OCI-LY7 (cell line): Measurements from ENCODE around the gene INAVA. TPM values are rescaled to one million over a fixed set of nuclear protein-coding genes. Genes with fewer than 3 reads are reported as not detected.
"Not testable (repeated sequence)": the region's sequence is repeated elsewhere in the genome, so short reads cannot be mapped to it uniquely, and the experiment has no call there.

Experiments
- BruUV-seq: library from RNA; stranded (reverse); fragments of 400-500 nt; replicated peaks from 2 replicates; lab custom pipeline; 2021; lab: Mats Ljungman, UMichigan
- CTCF ChIA-PET: fragments of 300-600 bp; sonication (Branson Sonifier 250); formaldehyde crosslinking; loops from one replicate; lab custom pipeline; 2022; ENCODE audit warnings: antibody characterized with exemption; ENCODE audit not compliant: unreplicated experiment; lab: Charles Lee
- POLR2A ChIA-PET: fragments of 300-600 bp; sonication (Branson Sonifier 250); formaldehyde crosslinking; loops from one replicate; lab custom pipeline; 2022; ENCODE audit warnings: antibody characterized with exemption; lab: Charles Lee
- DNase-seq: peaks from one replicate; pipeline ENCODE4 v3.0.0-alpha.2; 2015; ENCODE audit warnings: low spot score
- H2AFZ ChIP-seq: fragments of 200-600 bp; sonication (generic), shearing (Covaris generic); 2 replicates; pipeline ENCODE4 v1.6.1; 2014; ENCODE audit warnings: mild to moderate bottlenecking, antibody characterized with exemption, low read length, moderate library complexity
- H3K27ac ChIP-seq: fragments of 200-600 bp; sonication (generic); 2 replicates; pipeline ENCODE4 v1.5.1; 2014; ENCODE audit warnings: mixed run types, low read depth, mild to moderate bottlenecking, moderate library complexity, low read length, inconsistent platforms; ENCODE audit not compliant: poor library complexity, severe bottlenecking
- H3K36me3 ChIP-seq: fragments of 200-600 bp; sonication (generic); 2 replicates; pipeline ENCODE4 v1.6.1; 2014; ENCODE audit warnings: mild to moderate bottlenecking, antibody characterized with exemption, low read length, moderate library complexity, mixed read lengths; ENCODE audit not compliant: insufficient read depth
- H3K4me1 ChIP-seq: fragments of 200-600 bp; sonication (generic); 2 replicates; pipeline ENCODE4 v1.5.1; 2014; ENCODE audit warnings: mild to moderate bottlenecking, low read length; ENCODE audit not compliant: insufficient read depth, poor library complexity, severe bottlenecking
- H3K4me2 ChIP-seq: fragments of 200-600 bp; sonication (generic); 2 replicates; pipeline ENCODE4 v1.6.1; 2014; ENCODE audit warnings: mild to moderate bottlenecking, low read length
- H3K4me3 ChIP-seq: fragments of 200-600 bp; sonication (generic); 2 replicates; pipeline ENCODE4 v1.5.1; 2014; ENCODE audit warnings: mild to moderate bottlenecking, low read depth, low read length; ENCODE audit not compliant: poor library complexity, severe bottlenecking
- H3K79me2 ChIP-seq: fragments of 200-600 bp; sonication (generic); 2 replicates; pipeline ENCODE4 v1.6.1; 2016; ENCODE audit warnings: low read depth, mild to moderate bottlenecking, low read length, moderate library complexity, mixed read lengths; ENCODE audit not compliant: insufficient read depth
- H3K9me2 ChIP-seq: fragments of 200-600 bp; sonication (generic); 2 replicates; pipeline ENCODE4 v1.6.1; 2016; ENCODE audit warnings: mild to moderate bottlenecking, low read length, mixed read lengths; ENCODE audit not compliant: insufficient read depth
- H3K9me3 ChIP-seq: fragments of 200-600 bp; sonication (generic); 2 replicates; pipeline ENCODE4 v1.6.1; 2014; ENCODE audit warnings: mild to moderate bottlenecking, mixed run types, low read length, mixed read lengths
- H4K20me1 ChIP-seq: fragments of 200-600 bp; sonication (generic); 2 replicates; pipeline ENCODE4 v1.6.1; 2014; ENCODE audit warnings: mild to moderate bottlenecking, antibody characterized with exemption, low read length, moderate library complexity, mixed read lengths; ENCODE audit not compliant: insufficient read depth
- CTCF ChIP-seq: fragments of 200-600 bp; sonication (generic); conservative IDR thresholded peaks from 2 replicates; pipeline ENCODE4 v1.5.1; 2014; ENCODE audit warnings: mild to moderate bottlenecking, antibody characterized with exemption, low read length, moderate library complexity, mixed read lengths
- EZH2phosphoT487 ChIP-seq: fragments of 200-600 bp; sonication (generic); IDR thresholded peaks from 2 replicates; pipeline ENCODE4 v1.6.1; 2018; ENCODE audit warnings: low read depth, borderline replicate concordance, mild to moderate bottlenecking, mixed run types, antibody characterized with exemption, low read length, moderate library complexity, mixed read lengths
- intact Hi-C: fragments of 100-400 bp; cut with micrococcal nuclease; formaldehyde crosslinking; loops from one replicate; pipeline ENCODE4 v1.10.0; 2022; ENCODE audit not compliant: unreplicated experiment
- total RNA-seq, 2 experiments: library from RNA; depleted of rRNA in 1 of 2; stranded (reverse); fragments of >200 nt in 1 of 2; shearing (Covaris generic) in 1 of 2; gene quantifications; 2 replicates each; pipeline ENCODE4 v1.2.3, GENCODE V29; 2014 to 2022

The INAVA gene
- total RNA-seq, 2 experiments from 2014 or later, result not detected

- Histone ChIP-seq H2AFZ (no peak overlapping the region), H4K20me1 (no peaks in the 10 kb centered on the region), H3K4me1 (no peaks in the 10 kb centered on the region), H3K9me2 (no peaks in the 10 kb centered on the region), H3K4me2 (no peak overlapping the region), H3K4me3 (no peak overlapping the region), H3K36me3 (no peaks in the 10 kb centered on the region), H3K27ac (no peak overlapping the region), H3K9me3 (no peaks in the 10 kb centered on the region), H3K79me2 (no peaks in the 10 kb centered on the region)
- intact Hi-C loops, result no loop called here
- DNase-seq, result no peak
- POLR2A ChIA-PET, result no interaction called here
- BruUV-seq, result no TSS peak
- TF ChIP-seq CTCF (no peak), EZH2phosphoT487 (no peak)
- CTCF ChIA-PET, result no interaction called here
These were observed 16.7 kb downstream of the INAVA start for GRCh38 chr1:200911361-200911760.

- H3K4me1 ChIP-seq, H3K36me3 ChIP-seq, H3K27ac ChIP-seq, H3K4me2 ChIP-seq, BruUV-seq, H3K79me2 ChIP-seq, H2AFZ ChIP-seq, H4K20me1 ChIP-seq, CTCF ChIA-PET, H3K9me2 ChIP-seq, DNase-seq, H3K4me3 ChIP-seq, intact Hi-C loops, H3K9me3 ChIP-seq: not testable (repeated sequence)
- POLR2A ChIA-PET, result interaction anchor here (0.5 kb wide), 1 partner anchor 297 kb away, joined by 4 read pairs; no protein-coding TSS in a partner anchor
These were observed 17.2 kb downstream of the INAVA start for GRCh38 chr1:200911936-200912335.

- CTCF ChIA-PET, result no interaction called here
- BruUV-seq, result no TSS peak
- Histone ChIP-seq H3K9me2 (no peaks in the 10 kb centered on the region), H3K9me3 (no peaks in the 10 kb centered on the region), H3K4me3 (no peak overlapping the region), H3K36me3 (no peaks in the 10 kb centered on the region), H3K79me2 (no peaks in the 10 kb centered on the region), H2AFZ (no peak overlapping the region), H3K4me1 (no peaks in the 10 kb centered on the region), H4K20me1 (no peaks in the 10 kb centered on the region), H3K4me2 (no peak overlapping the region), H3K27ac (no peak overlapping the region)
- TF ChIP-seq CTCF, result no peak
- TF ChIP-seq EZH2phosphoT487, result no peak
- POLR2A ChIA-PET, result no interaction called here
- intact Hi-C loops, result no loop called here
- DNase-seq, result no peak
These were observed 18.2 kb downstream of the INAVA start for GRCh38 chr1:200912737-200913407.
